PC-3 (cell line): ENCODE results near the gene PARG. TPM values are rescaled to one million over a fixed set of nuclear protein-coding genes. Genes with fewer than 3 reads are reported as not detected.

Experiments
- ATAC-seq: fragments of 200-7000 bp; cut with Tn5 transposase; 2 replicates; pipeline ENCODE4 v1.9.1; 2020; ENCODE audit warnings: mild to moderate bottlenecking, moderate library complexity
- BruUV-seq: library from RNA; stranded (reverse); fragments of 400-500 nt; replicated peaks from 2 replicates; lab custom pipeline; 2021; lab: Mats Ljungman, UMichigan
- CTCF ChIA-PET: fragments of 300-600 bp; sonication (Branson Sonifier 250); formaldehyde crosslinking; loops from one replicate; lab custom pipeline; 2022; ENCODE audit warnings: antibody characterized with exemption; lab: Charles Lee
- POLR2A ChIA-PET: fragments of 300-600 bp; sonication (Branson Sonifier 250); formaldehyde crosslinking; loops from one replicate; lab custom pipeline; 2022; ENCODE audit warnings: antibody characterized with exemption; ENCODE audit not compliant: unreplicated experiment; lab: Charles Lee
- DNase-seq: peaks from one replicate; pipeline ENCODE4 v3.0.0-alpha.2; 2015
- H2AFZ ChIP-seq: fragments of 300-600 bp; sonication (generic); 2 replicates; pipeline ENCODE4 v1.6.0; 2016; ENCODE audit warnings: antibody characterized with exemption, low read length
- H3F3A ChIP-seq: fragments of 300-600 bp; sonication (generic); one replicate; pipeline ENCODE4 v1.6.0; 2017; ENCODE audit warnings: antibody characterized with exemption, low read length, control low read depth, mild to moderate bottlenecking; ENCODE audit not compliant: unreplicated experiment
- H3K27ac ChIP-seq: fragments of 300-600 bp; sonication (generic); 2 replicates; pipeline ENCODE4 v1.5.1; 2016; ENCODE audit warnings: mild to moderate bottlenecking, low read length
- H3K27me3 ChIP-seq: fragments of 300-600 bp; sonication (generic); 2 replicates; pipeline ENCODE4 v1.6.1; 2016; ENCODE audit warnings: low read length, mixed read lengths
- H3K36me3 ChIP-seq: fragments of 300-600 bp; sonication (generic); 2 replicates; pipeline ENCODE4 v1.6.1; 2016; ENCODE audit warnings: low read depth, mixed run types, low read length, mixed read lengths
- H3K4me1 ChIP-seq: fragments of 300-600 bp; sonication (generic); 2 replicates; pipeline ENCODE4 v1.5.1; 2016; ENCODE audit warnings: low read length; ENCODE audit not compliant: insufficient read depth
- H3K4me2 ChIP-seq: fragments of 300-600 bp; sonication (generic); 2 replicates; pipeline ENCODE4 v1.6.0; 2016; ENCODE audit warnings: low read length
- H3K4me3 ChIP-seq: fragments of 300-600 bp; sonication (generic); 2 replicates; pipeline ENCODE4 v1.5.1; 2016; ENCODE audit warnings: mild to moderate bottlenecking, low read length, mixed read lengths
- H3K79me2 ChIP-seq: fragments of 300-600 bp; sonication (generic); 2 replicates; pipeline ENCODE4 v1.6.1; 2017; ENCODE audit warnings: low read length, mixed read lengths
- H3K9ac ChIP-seq: fragments of 300-600 bp; sonication (generic); 2 replicates; pipeline ENCODE4 v1.6.0; 2016; ENCODE audit warnings: mild to moderate bottlenecking, low read length
- H3K9me2 ChIP-seq: fragments of 300-600 bp; sonication (generic); replicated peaks from 2 replicates; pipeline ENCODE4 v1.6.1; 2016; ENCODE audit warnings: mixed run types, low read length, mixed read lengths
- H3K9me3 ChIP-seq: fragments of 300-600 bp; sonication (generic); 2 replicates; pipeline ENCODE4 v1.6.1; 2016; ENCODE audit warnings: low read length, mixed read lengths
- H4K20me1 ChIP-seq: fragments of 300-600 bp; sonication (generic); 2 replicates; pipeline ENCODE4 v1.6.1; 2016; ENCODE audit warnings: low read length, mixed read lengths
- EZH2 ChIP-seq: fragments of 300-600 bp; sonication (generic); IDR thresholded peaks from one replicate; pipeline ENCODE4 v1.6.1; 2017; ENCODE audit warnings: antibody characterized with exemption, mild to moderate bottlenecking, low read length; ENCODE audit not compliant: unreplicated experiment
- EZH2phosphoT487 ChIP-seq: fragments of 300-600 bp; sonication (generic); IDR thresholded peaks from 2 replicates; pipeline ENCODE4 v1.6.1; 2018; ENCODE audit warnings: mild to moderate bottlenecking, antibody characterized with exemption, low read length, borderline replicate concordance
- intact Hi-C: fragments of 100-400 bp; cut with micrococcal nuclease; formaldehyde crosslinking; loops from 2 replicates; pipeline ENCODE4 v1.9.0; 2023
- total RNA-seq: library from RNA; depleted of rRNA; stranded (reverse); fragments of >200 nt; gene quantifications from 2 replicates; pipeline ENCODE4 v1.2.3, GENCODE V29; 2014
- TF ChIP-seq, protein P1 (sequence below): fragments of 300-600 bp; sonication (generic); conservative IDR thresholded peaks from 2 replicates; pipeline ENCODE4 v1.5.1; 2017; ENCODE audit warnings: antibody characterized with exemption, low read depth, mild to moderate bottlenecking, low read length

Gene PARG
- total RNA-seq, 1 experiment from 2014 or later: 85.4 TPM

DNA sequence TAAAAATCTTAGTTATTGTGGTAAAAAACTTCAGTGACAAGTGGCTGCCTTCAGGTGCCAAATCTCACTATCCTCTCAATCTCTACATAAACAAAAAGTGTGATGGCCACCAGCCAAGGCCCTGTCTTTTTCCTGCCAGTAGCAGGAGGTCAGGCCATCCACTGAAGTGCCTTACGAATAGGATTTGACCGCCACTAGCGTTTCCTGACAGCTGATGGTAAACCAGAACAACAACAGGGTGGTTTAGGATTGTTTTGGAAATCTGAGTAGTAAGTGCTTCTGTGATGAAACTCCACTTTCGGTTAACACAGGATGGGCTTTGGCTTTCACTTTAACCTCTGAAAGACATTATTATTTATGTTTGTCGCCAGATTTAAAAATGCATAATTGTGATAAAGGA is 124.0 kb downstream of the PARG start:
- H3K27ac ChIP-seq: no peak overlapping the region
- H3K9me2 ChIP-seq: no peaks in the 10 kb centered on the region
- no TSS peak for BruUV-seq
- ChIA-PET CTCF (no interaction called here), POLR2A (no interaction called here)
- H3K4me2 ChIP-seq: no peak overlapping the region
- no peaks in the 10 kb centered on the region for H3K79me2 ChIP-seq
- H3K27me3 ChIP-seq: no peaks in the 10 kb centered on the region
- intact Hi-C loops: no loop called here
- H3K9me3 ChIP-seq: no peaks in the 10 kb centered on the region
- TF ChIP-seq, protein P1, sequence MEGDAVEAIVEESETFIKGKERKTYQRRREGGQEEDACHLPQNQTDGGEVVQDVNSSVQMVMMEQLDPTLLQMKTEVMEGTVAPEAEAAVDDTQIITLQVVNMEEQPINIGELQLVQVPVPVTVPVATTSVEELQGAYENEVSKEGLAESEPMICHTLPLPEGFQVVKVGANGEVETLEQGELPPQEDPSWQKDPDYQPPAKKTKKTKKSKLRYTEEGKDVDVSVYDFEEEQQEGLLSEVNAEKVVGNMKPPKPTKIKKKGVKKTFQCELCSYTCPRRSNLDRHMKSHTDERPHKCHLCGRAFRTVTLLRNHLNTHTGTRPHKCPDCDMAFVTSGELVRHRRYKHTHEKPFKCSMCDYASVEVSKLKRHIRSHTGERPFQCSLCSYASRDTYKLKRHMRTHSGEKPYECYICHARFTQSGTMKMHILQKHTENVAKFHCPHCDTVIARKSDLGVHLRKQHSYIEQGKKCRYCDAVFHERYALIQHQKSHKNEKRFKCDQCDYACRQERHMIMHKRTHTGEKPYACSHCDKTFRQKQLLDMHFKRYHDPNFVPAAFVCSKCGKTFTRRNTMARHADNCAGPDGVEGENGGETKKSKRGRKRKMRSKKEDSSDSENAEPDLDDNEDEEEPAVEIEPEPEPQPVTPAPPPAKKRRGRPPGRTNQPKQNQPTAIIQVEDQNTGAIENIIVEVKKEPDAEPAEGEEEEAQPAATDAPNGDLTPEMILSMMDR: no peak
- TF ChIP-seq EZH2phosphoT487 (no peak), EZH2 (no peak)
- no peak overlapping the region for H3K4me3 ChIP-seq
- no peaks in the 10 kb centered on the region for H3K4me1 ChIP-seq
- DNase-seq (no peak), ATAC-seq (no peak)
- H3K36me3 ChIP-seq: peaks cover 54% of the 10 kb centered on the region
- no peak overlapping the region for H2AFZ ChIP-seq
- no peak overlapping the region for H3K9ac ChIP-seq
- no peaks in the 10 kb centered on the region for H4K20me1 ChIP-seq
- H3F3A ChIP-seq: no peaks in the 10 kb centered on the region

DNA sequence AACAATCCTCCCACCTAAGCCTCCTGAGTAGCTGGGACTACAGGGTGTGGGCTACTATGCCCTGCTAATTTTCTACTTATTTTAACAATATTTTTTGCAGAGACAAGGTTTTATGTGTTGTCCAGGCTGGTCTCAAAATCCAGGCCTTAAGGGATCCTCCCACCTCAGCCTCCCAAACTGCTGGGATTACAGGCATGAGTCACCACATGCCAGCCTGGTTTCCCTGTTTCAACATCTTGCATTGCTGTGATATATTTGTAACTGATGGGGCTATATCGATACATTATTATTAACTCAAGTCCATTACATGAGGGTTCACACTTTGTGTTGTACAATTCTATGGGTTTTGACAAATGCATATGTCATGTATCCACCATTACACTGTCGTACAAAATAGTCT is 137.8 kb downstream of the PARG start:
- Histone ChIP-seq H3K4me3 (no peak overlapping the region), H3K36me3 (no peaks in the 10 kb centered on the region), H2AFZ (no peak overlapping the region), H3K27me3 (peaks cover 24% of the 10 kb centered on the region), H3K9me2 (no peaks in the 10 kb centered on the region), H3K4me1 (no peaks in the 10 kb centered on the region), H3K79me2 (no peaks in the 10 kb centered on the region), H3K27ac (no peak overlapping the region), H3K9ac (no peak overlapping the region), H3K4me2 (no peak overlapping the region), H4K20me1 (no peaks in the 10 kb centered on the region), H3K9me3 (no peaks in the 10 kb centered on the region), H3F3A (no peaks in the 10 kb centered on the region)
- ATAC-seq (peak; percentile 56; the same call in 1 of the 2 replicates), DNase-seq (peak; percentile 62)
- ChIA-PET POLR2A (no interaction called here), CTCF (interaction anchor here (0.6 kb wide), 1 partner anchor 292 kb away, joined by 6 read pairs; no protein-coding TSS in a partner anchor)
- intact Hi-C loops: no loop called here
- TF ChIP-seq EZH2: no peak
- TF ChIP-seq, protein P1: no peak
- TF ChIP-seq EZH2phosphoT487: no peak
- BruUV-seq: no TSS peak

DNA sequence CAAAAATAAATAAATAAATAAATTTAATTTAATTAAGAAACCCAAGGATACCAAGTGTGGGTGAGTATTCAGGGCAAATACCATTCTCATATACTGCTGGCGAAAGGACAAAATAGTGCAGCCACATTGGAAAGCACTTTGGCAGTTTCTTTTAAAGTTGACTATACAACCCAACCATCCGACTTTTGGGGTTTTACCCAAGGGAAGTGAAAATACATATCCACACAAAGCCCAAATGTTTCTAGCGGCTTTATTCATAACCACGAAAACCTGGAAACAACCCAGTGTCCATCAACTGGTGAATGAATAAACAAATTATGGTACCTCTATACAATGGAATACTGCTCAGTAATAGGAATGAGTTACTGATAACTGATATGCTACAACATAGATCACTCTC is 143.6 kb downstream of the PARG start:
- Histone ChIP-seq H3K27ac (no peak overlapping the region), H3F3A (no peaks in the 10 kb centered on the region), H4K20me1 (no peaks in the 10 kb centered on the region), H2AFZ (no peak overlapping the region), H3K4me2 (no peak overlapping the region), H3K27me3 (peaks cover 54% of the 10 kb centered on the region), H3K4me3 (no peak overlapping the region), H3K4me1 (no peaks in the 10 kb centered on the region), H3K36me3 (no peaks in the 10 kb centered on the region), H3K9me3 (no peaks in the 10 kb centered on the region), H3K9me2 (no peaks in the 10 kb centered on the region), H3K9ac (no peak overlapping the region), H3K79me2 (no peaks in the 10 kb centered on the region)
- no TSS peak for BruUV-seq
- POLR2A ChIA-PET: no interaction called here
- CTCF ChIA-PET: no interaction called here
- ATAC-seq (no peak), DNase-seq (no peak)
- TF ChIP-seq EZH2phosphoT487 (no peak), EZH2 (no peak)
- TF ChIP-seq, protein P1: no peak
- intact Hi-C loops: no loop called here
